BJ (cell line): Measurements from ENCODE around the gene PRKG1. TPM values are rescaled to one million over a fixed set of nuclear protein-coding genes. Genes with fewer than 3 reads are reported as not detected.

Experiments used
- CTCF ChIA-PET: fragments of 350-600 bp; formaldehyde crosslinking; extraction: SDS; loops from one replicate; lab custom pipeline; 2021; ENCODE audit warnings: antibody characterized with exemption, inconsistent platforms; lab: Yijun Ruan, JAX
- POLR2A ChIA-PET: fragments of 300-600 bp; sonication (Branson Sonifier 250); formaldehyde crosslinking; extraction: SDS; loops from one replicate; lab custom pipeline; 2021; ENCODE audit warnings: antibody characterized with exemption; lab: Charles Lee
- DNase-seq: peaks from one replicate; pipeline ENCODE4 v3.0.0-alpha.2; 2011; ENCODE audit warnings: low read depth
- H3K27me3 ChIP-seq: 2 replicates; pipeline ENCODE4 v1.6.0; 2011; ENCODE audit warnings: low read length; ENCODE audit not compliant: control insufficient read depth, insufficient read depth
- H3K36me3 ChIP-seq: 2 replicates; pipeline ENCODE4 v1.5.1; 2011; ENCODE audit warnings: low read length; ENCODE audit not compliant: control insufficient read depth, insufficient read depth
- H3K4me3 ChIP-seq: 2 replicates; pipeline ENCODE4 v1.5.1; 2011; ENCODE audit warnings: low read depth, mild to moderate bottlenecking, control low read depth, low read length
- CTCF ChIP-seq: IDR thresholded peaks from 2 replicates; pipeline ENCODE4 v1.5.1; 2011; ENCODE audit warnings: low read depth, mild to moderate bottlenecking, control low read depth, inconsistent platforms, low read length, moderate library complexity; ENCODE audit not compliant: insufficient read depth
- polyA plus RNA-seq: library from polyadenylated mRNA; depleted of rRNA; stranded (reverse); fragments of >200 nt; gene quantifications from 2 replicates; pipeline ENCODE4 v1.2.3, GENCODE V29; 2011

Gene PRKG1
- polyA plus RNA-seq, 1 experiment, result 9.7 TPM

GRCh38 chr10:51242393-51242792, 168.1 kb downstream of the PRKG1 start:
- Histone ChIP-seq H3K36me3 (no peaks in the 10 kb centered on the region), H3K4me3 (no peak overlapping the region), H3K27me3 (no peaks in the 10 kb centered on the region)
- DNase-seq, result no peak
- ChIA-PET CTCF (no interaction called here), POLR2A (no interaction called here)
- no peak for TF ChIP-seq CTCF

- Histone ChIP-seq H3K36me3 (no peaks in the 10 kb centered on the region), H3K27me3 (no peaks in the 10 kb centered on the region), H3K4me3 (no peak overlapping the region)
- no peak for DNase-seq
- CTCF ChIA-PET, result no interaction called here
- TF ChIP-seq CTCF, result no peak
- POLR2A ChIA-PET, result no interaction called here
Observed at GRCh38 chr10:51244309-51244708, 170.0 kb downstream of the PRKG1 start.

GRCh38 chr10:51244748-51245490, 170.6 kb downstream of the PRKG1 start:
- TF ChIP-seq CTCF, result no peak
- ChIA-PET POLR2A (no interaction called here), CTCF (no interaction called here)
- peak; percentile 80 for DNase-seq
- Histone ChIP-seq H3K27me3 (no peaks in the 10 kb centered on the region), H3K36me3 (no peaks in the 10 kb centered on the region), H3K4me3 (no peak overlapping the region)

- ChIA-PET CTCF (no interaction called here), POLR2A (interaction anchor here (0.6 kb wide), 1 partner anchor 11 kb away, joined by 5 read pairs; no protein-coding TSS in a partner anchor)
- Histone ChIP-seq H3K27me3 (no peaks in the 10 kb centered on the region), H3K4me3 (no peak overlapping the region), H3K36me3 (no peaks in the 10 kb centered on the region)
- DNase-seq, result no peak
- no peak for TF ChIP-seq CTCF
Observed at GRCh38 chr10:51246156-51246555, 171.9 kb downstream of the PRKG1 start.

- CTCF ChIA-PET, result interaction anchor here (0.9 to 1.9 kb wide), 2 partner anchors 16 to 179 kb away, joined by 3 to 6 read pairs; no protein-coding TSS in a partner anchor
Observed at GRCh38 chr10:51250278-51250920, 176.1 kb downstream of the PRKG1 start.

More at GRCh38 chr10:51250278-51250920, 176.1 kb downstream of the PRKG1 start:
- no peaks in the 10 kb centered on the region for H3K36me3 ChIP-seq
- H3K27me3 ChIP-seq, result no peaks in the 10 kb centered on the region
- no peak for DNase-seq
- POLR2A ChIA-PET, result interaction anchor here (0.5 kb wide), 1 partner anchor 9 kb away, joined by 4 read pairs; no protein-coding TSS in a partner anchor
- H3K4me3 ChIP-seq, result no peak overlapping the region
- no peak for TF ChIP-seq CTCF
